ENCODE measurements around the gene SSR2.

SSR2 gene

DNA sequence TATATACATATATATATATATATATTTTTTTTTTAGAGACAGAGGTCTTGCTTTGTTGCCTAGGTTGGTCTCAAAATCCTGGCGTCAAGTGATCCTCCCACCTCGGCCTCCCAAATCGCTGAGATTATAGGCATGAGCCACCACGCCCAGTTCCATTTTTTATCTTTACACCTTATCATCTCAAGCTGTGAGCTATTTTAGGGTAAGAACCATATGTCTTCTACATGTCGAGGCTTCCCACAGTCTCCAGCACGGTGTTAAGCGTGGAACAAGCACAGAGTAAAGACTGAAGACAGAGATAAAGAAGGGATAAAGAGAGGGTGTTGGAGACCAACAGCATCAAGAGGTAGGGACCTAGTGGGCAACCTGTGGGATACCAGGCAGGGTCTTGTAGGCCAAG is 56.6 kb downstream of the SSR2 start:
- H4K20me1 ChIP-seq (ENCODE audit: insufficient read depth): peaks cover 13% of the 10 kb centered on the region
- no peak overlapping the region for H3K27ac ChIP-seq
- H3K9ac ChIP-seq: no peak overlapping the region
- H3K4me3 ChIP-seq (IDR thresholded peaks at IDR 0.05; ENCODE audit: insufficient read depth, low read depth, low read length): no peak overlapping the region
- peaks cover 46% of the 10 kb centered on the region; the same call in 1 of the 2 replicates for H3K79me2 ChIP-seq (ENCODE audit: insufficient read depth, low read depth)
- TF ChIP-seq, protein P1, sequence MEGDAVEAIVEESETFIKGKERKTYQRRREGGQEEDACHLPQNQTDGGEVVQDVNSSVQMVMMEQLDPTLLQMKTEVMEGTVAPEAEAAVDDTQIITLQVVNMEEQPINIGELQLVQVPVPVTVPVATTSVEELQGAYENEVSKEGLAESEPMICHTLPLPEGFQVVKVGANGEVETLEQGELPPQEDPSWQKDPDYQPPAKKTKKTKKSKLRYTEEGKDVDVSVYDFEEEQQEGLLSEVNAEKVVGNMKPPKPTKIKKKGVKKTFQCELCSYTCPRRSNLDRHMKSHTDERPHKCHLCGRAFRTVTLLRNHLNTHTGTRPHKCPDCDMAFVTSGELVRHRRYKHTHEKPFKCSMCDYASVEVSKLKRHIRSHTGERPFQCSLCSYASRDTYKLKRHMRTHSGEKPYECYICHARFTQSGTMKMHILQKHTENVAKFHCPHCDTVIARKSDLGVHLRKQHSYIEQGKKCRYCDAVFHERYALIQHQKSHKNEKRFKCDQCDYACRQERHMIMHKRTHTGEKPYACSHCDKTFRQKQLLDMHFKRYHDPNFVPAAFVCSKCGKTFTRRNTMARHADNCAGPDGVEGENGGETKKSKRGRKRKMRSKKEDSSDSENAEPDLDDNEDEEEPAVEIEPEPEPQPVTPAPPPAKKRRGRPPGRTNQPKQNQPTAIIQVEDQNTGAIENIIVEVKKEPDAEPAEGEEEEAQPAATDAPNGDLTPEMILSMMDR (conservative IDR thresholded peaks at IDR 0.05; ENCODE audit: low read depth, low read length): no peak
- H3K4me2 ChIP-seq: no peak overlapping the region
- H3K27me3 ChIP-seq (ENCODE audit: insufficient read depth, low read depth): no peaks in the 10 kb centered on the region
- peaks cover 76% of the 10 kb centered on the region for H3K36me3 ChIP-seq (ENCODE audit: insufficient read depth)
- H3K4me1 ChIP-seq (ENCODE audit: low read depth, poor library complexity, severe bottlenecking): peaks cover 22% of the 10 kb centered on the region
- H2AFZ ChIP-seq (ENCODE audit: low read depth): no peak overlapping the region

DNA sequence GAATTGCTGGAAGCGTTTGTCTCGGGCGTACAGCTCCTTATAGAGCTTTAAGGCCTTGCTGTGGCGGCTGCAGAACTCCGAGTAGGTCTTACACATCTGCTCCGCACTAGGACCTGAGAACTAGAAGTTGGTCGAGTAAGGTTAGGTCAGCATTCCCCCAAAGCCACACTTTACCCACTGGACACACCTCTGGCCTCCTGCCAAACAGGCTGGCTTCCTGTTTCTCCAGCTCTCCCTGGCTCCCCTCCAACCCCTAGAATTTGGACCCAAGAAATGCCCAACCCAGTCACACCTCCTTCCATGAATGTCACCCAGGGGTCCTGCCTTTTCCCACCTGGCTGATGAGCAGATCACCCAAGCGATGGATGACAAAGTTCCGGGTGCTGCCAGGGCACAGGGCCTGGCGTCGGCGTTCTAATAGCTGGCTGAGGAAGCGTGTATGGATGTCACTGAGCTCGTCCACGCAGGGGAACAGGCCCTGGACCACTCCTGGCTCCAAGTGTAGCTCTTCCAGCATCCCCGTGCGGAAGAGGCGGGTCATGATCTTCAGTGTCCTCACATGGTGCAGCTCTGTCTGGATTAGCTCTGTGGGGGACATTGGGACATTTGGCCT is 58.0 kb downstream of the SSR2 start:
- Histone ChIP-seq H3K4me1 (ENCODE audit: low read depth, poor library complexity, severe bottlenecking) (peaks cover 22% of the 10 kb centered on the region), H2AFZ (ENCODE audit: low read depth) (no peak overlapping the region), H3K36me3 (ENCODE audit: insufficient read depth) (peaks cover 72% of the 10 kb centered on the region), H3K4me2 (no peak overlapping the region), H3K27ac (no peak overlapping the region), H3K9ac (no peak overlapping the region), H3K79me2 (ENCODE audit: insufficient read depth, low read depth) (peaks cover 37% of the 10 kb centered on the region; the same call in 1 of the 2 replicates), H3K4me3 (IDR thresholded peaks at IDR 0.05; ENCODE audit: insufficient read depth, low read depth, low read length) (no peak overlapping the region), H4K20me1 (ENCODE audit: insufficient read depth) (0 out of 2 replicates have a peak, but pooled peaks cover under 1% of the 10 kb centered on the region), H3K27me3 (ENCODE audit: insufficient read depth, low read depth) (no peaks in the 10 kb centered on the region)
- TF ChIP-seq, protein P1 (conservative IDR thresholded peaks at IDR 0.05; ENCODE audit: low read depth, low read length): no peak

GRCh38 chr1:155961937-155962336 is 58.8 kb downstream of the SSR2 start:
- Histone ChIP-seq H3K4me2 (no peak overlapping the region), H3K9ac (no peak overlapping the region), H4K20me1 (ENCODE audit: insufficient read depth) (no peaks in the 10 kb centered on the region), H3K27me3 (ENCODE audit: insufficient read depth, low read depth) (no peaks in the 10 kb centered on the region), H3K27ac (no peak overlapping the region), H3K4me1 (ENCODE audit: low read depth, poor library complexity, severe bottlenecking) (peaks cover 22% of the 10 kb centered on the region), H3K36me3 (ENCODE audit: insufficient read depth) (peaks cover 71% of the 10 kb centered on the region), H3K4me3 (IDR thresholded peaks at IDR 0.05; ENCODE audit: insufficient read depth, low read depth, low read length) (no peak overlapping the region), H2AFZ (ENCODE audit: low read depth) (no peak overlapping the region), H3K79me2 (ENCODE audit: insufficient read depth, low read depth) (peaks cover 29% of the 10 kb centered on the region; the same call in 1 of the 2 replicates)
- TF ChIP-seq, protein P1 (conservative IDR thresholded peaks at IDR 0.05; ENCODE audit: low read depth, low read length): no peak

GRCh38 chr1:155960081-155960745 is 60.5 kb downstream of the SSR2 start:
- peaks cover 24% of the 10 kb centered on the region; the same call in 1 of the 2 replicates for H3K79me2 ChIP-seq (ENCODE audit: insufficient read depth, low read depth)
- peaks cover 73% of the 10 kb centered on the region for H3K36me3 ChIP-seq (ENCODE audit: insufficient read depth)
- no peak overlapping the region for H2AFZ ChIP-seq (ENCODE audit: low read depth)
- no peak overlapping the region for H3K4me3 ChIP-seq (IDR thresholded peaks at IDR 0.05; ENCODE audit: insufficient read depth, low read depth, low read length)
- no peak overlapping the region for H3K4me2 ChIP-seq
- H3K27me3 ChIP-seq (ENCODE audit: insufficient read depth, low read depth): no peaks in the 10 kb centered on the region
- TF ChIP-seq, protein P1 (conservative IDR thresholded peaks at IDR 0.05; ENCODE audit: low read depth, low read length): no peak
- H3K4me1 ChIP-seq (ENCODE audit: low read depth, poor library complexity, severe bottlenecking): peaks cover 22% of the 10 kb centered on the region
- H4K20me1 ChIP-seq (ENCODE audit: insufficient read depth): no peaks in the 10 kb centered on the region
- peak overlapping the region; percentile 1; the same call in 1 of the 2 replicates for H3K27ac ChIP-seq
- H3K9ac ChIP-seq: no peak overlapping the region
